Measurements from ENCODE around the gene RAPGEF6. TPM values are rescaled to one million over a fixed set of nuclear protein-coding genes. Genes with fewer than 3 reads are reported as not detected.
"Not testable (repeated sequence)": the region's sequence is repeated elsewhere in the genome, so short reads cannot be mapped to it uniquely, and the experiment has no call there.

Gene RAPGEF6
- total RNA-seq, 1 donor from 2014 or later = 16.9 TPM

- Mint-ChIP-seq H3K4me1 (ENCODE audit: unreplicated experiment) (peaks cover 9% of the 10 kb centered on the region), H3K36me3 (ENCODE audit: low read depth, unreplicated experiment) (peaks cover 3% of the 10 kb centered on the region)
These were observed 4.6 kb downstream of the RAPGEF6 start for GRCh38 chr5:131630208-131630962.

GRCh38 chr5:131628990-131629389 lies 6.0 kb downstream of the RAPGEF6 start:
- Mint-ChIP-seq H3K36me3 (ENCODE audit: low read depth, unreplicated experiment) (no peaks in the 10 kb centered on the region), H3K27ac (ENCODE audit: unreplicated experiment) (no peak overlapping the region)
- DNase-seq (ENCODE audit: low spot score) = no peak

More at GRCh38 chr5:131630208-131630962, 4.6 kb downstream of the RAPGEF6 start:
- H3K27me3 Mint-ChIP-seq (ENCODE audit: unreplicated experiment) = peaks cover 5% of the 10 kb centered on the region
- no peaks in the 10 kb centered on the region for H3K9me3 Mint-ChIP-seq (ENCODE audit: unreplicated experiment)
- no peak for DNase-seq (ENCODE audit: low spot score)
- H3K27ac Mint-ChIP-seq (ENCODE audit: unreplicated experiment) = no peak overlapping the region
- TF ChIP-seq, protein P1, sequence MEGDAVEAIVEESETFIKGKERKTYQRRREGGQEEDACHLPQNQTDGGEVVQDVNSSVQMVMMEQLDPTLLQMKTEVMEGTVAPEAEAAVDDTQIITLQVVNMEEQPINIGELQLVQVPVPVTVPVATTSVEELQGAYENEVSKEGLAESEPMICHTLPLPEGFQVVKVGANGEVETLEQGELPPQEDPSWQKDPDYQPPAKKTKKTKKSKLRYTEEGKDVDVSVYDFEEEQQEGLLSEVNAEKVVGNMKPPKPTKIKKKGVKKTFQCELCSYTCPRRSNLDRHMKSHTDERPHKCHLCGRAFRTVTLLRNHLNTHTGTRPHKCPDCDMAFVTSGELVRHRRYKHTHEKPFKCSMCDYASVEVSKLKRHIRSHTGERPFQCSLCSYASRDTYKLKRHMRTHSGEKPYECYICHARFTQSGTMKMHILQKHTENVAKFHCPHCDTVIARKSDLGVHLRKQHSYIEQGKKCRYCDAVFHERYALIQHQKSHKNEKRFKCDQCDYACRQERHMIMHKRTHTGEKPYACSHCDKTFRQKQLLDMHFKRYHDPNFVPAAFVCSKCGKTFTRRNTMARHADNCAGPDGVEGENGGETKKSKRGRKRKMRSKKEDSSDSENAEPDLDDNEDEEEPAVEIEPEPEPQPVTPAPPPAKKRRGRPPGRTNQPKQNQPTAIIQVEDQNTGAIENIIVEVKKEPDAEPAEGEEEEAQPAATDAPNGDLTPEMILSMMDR (IDR thresholded peaks at IDR 0.05; ENCODE audit: unreplicated experiment) = no peak
- no peak overlapping the region for H3K4me3 Mint-ChIP-seq (ENCODE audit: unreplicated experiment)

GRCh38 chr5:131627207-131627865 lies 7.7 kb downstream of the RAPGEF6 start:
- Mint-ChIP-seq H3K4me3 (ENCODE audit: unreplicated experiment) (no peak overlapping the region), H3K9me3 (ENCODE audit: unreplicated experiment) (no peaks in the 10 kb centered on the region), H3K36me3 (ENCODE audit: low read depth, unreplicated experiment) (no peaks in the 10 kb centered on the region), H3K27me3 (ENCODE audit: unreplicated experiment) (no peaks in the 10 kb centered on the region), H3K4me1 (ENCODE audit: unreplicated experiment) (no peaks in the 10 kb centered on the region), H3K27ac (ENCODE audit: unreplicated experiment) (no peak overlapping the region)
- TF ChIP-seq, protein P1 (IDR thresholded peaks at IDR 0.05; ENCODE audit: unreplicated experiment) = no peak
- DNase-seq (ENCODE audit: low spot score) = no peak

More at GRCh38 chr5:131628990-131629389, 6.0 kb downstream of the RAPGEF6 start:
- Mint-ChIP-seq H3K4me3 (ENCODE audit: unreplicated experiment) (no peak overlapping the region), H3K4me1 (ENCODE audit: unreplicated experiment) (peaks cover 2% of the 10 kb centered on the region), H3K9me3 (ENCODE audit: unreplicated experiment) (no peaks in the 10 kb centered on the region), H3K27me3 (ENCODE audit: unreplicated experiment) (peaks cover under 1% of the 10 kb centered on the region)
- TF ChIP-seq, protein P1 (IDR thresholded peaks at IDR 0.05; ENCODE audit: unreplicated experiment) = no peak

- Mint-ChIP-seq H3K27ac (ENCODE audit: unreplicated experiment) (no peak overlapping the region), H3K9me3 (ENCODE audit: unreplicated experiment) (no peaks in the 10 kb centered on the region), H3K4me3 (ENCODE audit: unreplicated experiment) (no peak overlapping the region), H3K36me3 (ENCODE audit: low read depth, unreplicated experiment) (no peaks in the 10 kb centered on the region), H3K27me3 (ENCODE audit: unreplicated experiment) (no peaks in the 10 kb centered on the region), H3K4me1 (ENCODE audit: unreplicated experiment) (no peaks in the 10 kb centered on the region)
- TF ChIP-seq, protein P1 (IDR thresholded peaks at IDR 0.05; ENCODE audit: unreplicated experiment) = no peak
- DNase-seq (ENCODE audit: low spot score) = no peak
These were observed 12.4 kb downstream of the RAPGEF6 start for GRCh38 chr5:131622633-131623032.

- DNase-seq (ENCODE audit: low spot score); H3K27me3 Mint-ChIP-seq (ENCODE audit: unreplicated experiment); H3K4me3 Mint-ChIP-seq (ENCODE audit: unreplicated experiment); H3K9me3 Mint-ChIP-seq (ENCODE audit: unreplicated experiment); H3K27ac Mint-ChIP-seq (ENCODE audit: unreplicated experiment); H3K4me1 Mint-ChIP-seq (ENCODE audit: unreplicated experiment); H3K36me3 Mint-ChIP-seq (ENCODE audit: low read depth, unreplicated experiment): not testable (repeated sequence)
These were observed 13.9 kb downstream of the RAPGEF6 start for GRCh38 chr5:131621164-131621563.

All from endothelial cell (in vitro differentiated cells).